Hematopoietic multipotent progenitor cell treated with erythropoietin and hydrocortisone succinate and interleukin-3 and kit ligand, for 6 days (in vitro differentiated cells): ENCODE results near the gene UTP11.
A peak's percentile ranks its signal among the peaks of the same experiment; 100 is the strongest.
"Not testable (repeated sequence)": the region's sequence is repeated elsewhere in the genome, so short reads cannot be mapped to it uniquely, and the experiment has no call there.

Source experiments
- DNase-seq: peaks from one replicate; pipeline ENCODE4 v3.0.0-alpha.2; 2015

Gene UTP11

DNA sequence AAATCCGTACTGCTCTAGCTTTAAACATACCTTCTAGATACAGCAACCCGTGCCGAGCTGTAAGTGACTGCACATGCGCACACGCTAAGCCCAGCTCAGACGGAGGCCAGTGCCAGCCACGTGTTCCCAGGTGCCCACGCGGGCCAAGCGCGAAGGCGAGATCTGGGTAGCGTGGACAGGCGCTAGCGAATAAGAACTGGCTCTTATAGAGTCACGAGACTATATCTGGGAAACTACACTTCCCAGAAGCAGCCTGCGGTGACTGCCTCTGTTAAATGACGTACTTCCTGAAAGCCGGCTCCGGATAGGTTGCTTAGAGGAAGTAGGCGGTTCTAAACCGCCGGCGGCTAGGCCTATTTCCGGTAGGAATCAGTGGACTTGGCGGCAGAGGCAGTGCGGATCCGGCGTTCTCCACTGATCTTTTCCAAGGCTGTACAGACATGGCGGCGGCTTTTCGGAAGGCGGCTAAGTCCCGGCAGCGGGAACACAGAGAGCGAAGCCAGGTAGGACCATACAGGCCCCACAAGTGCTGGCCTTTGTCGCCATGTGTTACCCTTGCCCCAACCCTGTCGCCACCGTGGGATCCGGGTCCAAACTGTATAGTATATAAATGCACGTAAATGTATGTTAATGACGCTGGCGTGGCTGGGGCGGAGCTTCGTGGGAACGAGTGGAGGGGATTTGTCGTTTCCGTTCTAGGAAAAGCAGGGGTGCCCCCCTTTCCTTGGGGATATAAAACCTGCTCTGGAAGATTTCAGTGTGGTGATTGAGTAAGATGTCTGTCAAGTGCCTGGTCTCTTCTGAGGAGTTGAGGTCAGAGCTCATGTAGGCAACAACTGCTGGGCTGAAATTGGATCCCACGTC lies at the start of gene UTP11:
Gene UTP11, plus strand, starts transcription at position 372 of the 864 bp plus-strand sequence. Its CDS starts 69 bp downstream, at position 441.
- DNase-seq = peak; percentile 100

- DNase-seq = not testable (repeated sequence)
These were observed 48.4 kb upstream of the UTP11 start for GRCh38 chr1:37964106-37964505.

GRCh38 chr1:37965301-37965700 lies 47.2 kb upstream of the UTP11 start:
- DNase-seq = no peak

- DNase-seq = not testable (repeated sequence)
These were observed 38.9 kb upstream of the UTP11 start for GRCh38 chr1:37973684-37974083.

GRCh38 chr1:37974567-37974966 lies 38.0 kb upstream of the UTP11 start:
- no peak for DNase-seq

DNA sequence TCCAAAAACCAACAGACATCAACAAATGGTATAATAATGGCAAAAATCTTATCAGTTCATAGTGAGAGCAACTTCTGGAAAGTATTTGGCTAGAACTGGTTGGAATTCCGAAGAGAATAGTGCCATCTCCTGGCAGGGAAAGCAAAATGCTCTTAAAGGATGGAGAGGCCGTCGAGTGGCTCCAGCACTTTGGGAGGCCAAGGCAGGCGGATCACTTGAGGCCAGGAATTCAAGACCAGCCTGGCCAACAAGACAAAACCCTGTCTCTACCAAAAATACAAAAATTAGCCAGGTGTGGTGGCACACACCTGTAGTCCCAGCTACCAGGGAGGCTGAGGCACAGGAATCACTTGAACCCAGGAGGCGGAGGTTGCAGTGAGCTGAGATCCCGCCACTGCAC lies 37.5 kb upstream of the UTP11 start:
- peak; percentile 66 for DNase-seq

DNA sequence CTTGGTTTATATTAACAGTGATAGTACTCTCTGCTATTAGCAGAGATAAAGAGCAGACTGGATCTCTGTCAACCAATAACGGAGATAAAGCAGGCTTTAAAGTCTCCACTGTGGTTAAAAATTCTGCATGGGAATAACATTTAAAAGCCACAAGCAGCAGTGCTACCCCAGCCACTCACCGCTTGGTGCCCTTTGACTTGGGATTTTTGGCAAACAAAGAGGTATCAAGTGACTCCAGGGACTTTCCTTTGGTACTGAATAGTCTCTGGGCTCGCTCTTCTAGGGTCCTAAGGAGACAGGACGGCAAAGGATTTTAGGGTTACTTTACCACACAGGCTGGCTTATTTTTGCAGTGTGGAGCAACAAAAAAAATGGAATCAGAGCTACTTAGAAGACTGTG lies 34.0 kb upstream of the UTP11 start:
- DNase-seq = no peak

DNA sequence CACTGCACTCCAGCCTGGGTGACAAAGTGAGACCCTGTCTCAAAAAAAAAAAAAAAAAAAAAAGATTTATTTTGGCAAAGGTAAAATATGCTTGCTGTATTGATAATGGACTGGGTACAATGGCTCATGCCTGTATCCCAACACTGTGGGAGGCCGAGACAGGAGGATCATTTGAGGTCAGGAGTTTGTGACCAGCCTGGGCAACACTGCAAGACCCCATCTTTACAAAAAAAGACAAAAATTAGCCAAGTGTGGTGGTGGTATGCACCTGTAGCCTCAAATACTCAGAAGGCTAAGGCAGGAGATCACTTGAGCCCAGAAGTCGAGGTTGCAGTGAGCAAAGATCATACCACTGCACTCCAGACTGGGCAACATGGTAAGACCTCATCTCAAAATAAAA lies 29.0 kb upstream of the UTP11 start:
- DNase-seq = no peak

GRCh38 chr1:37987679-37988078 lies 24.9 kb upstream of the UTP11 start:
- DNase-seq = no peak

- peak; percentile 55 for DNase-seq
These were observed 23.1 kb upstream of the UTP11 start for GRCh38 chr1:37989361-37989930.

DNA sequence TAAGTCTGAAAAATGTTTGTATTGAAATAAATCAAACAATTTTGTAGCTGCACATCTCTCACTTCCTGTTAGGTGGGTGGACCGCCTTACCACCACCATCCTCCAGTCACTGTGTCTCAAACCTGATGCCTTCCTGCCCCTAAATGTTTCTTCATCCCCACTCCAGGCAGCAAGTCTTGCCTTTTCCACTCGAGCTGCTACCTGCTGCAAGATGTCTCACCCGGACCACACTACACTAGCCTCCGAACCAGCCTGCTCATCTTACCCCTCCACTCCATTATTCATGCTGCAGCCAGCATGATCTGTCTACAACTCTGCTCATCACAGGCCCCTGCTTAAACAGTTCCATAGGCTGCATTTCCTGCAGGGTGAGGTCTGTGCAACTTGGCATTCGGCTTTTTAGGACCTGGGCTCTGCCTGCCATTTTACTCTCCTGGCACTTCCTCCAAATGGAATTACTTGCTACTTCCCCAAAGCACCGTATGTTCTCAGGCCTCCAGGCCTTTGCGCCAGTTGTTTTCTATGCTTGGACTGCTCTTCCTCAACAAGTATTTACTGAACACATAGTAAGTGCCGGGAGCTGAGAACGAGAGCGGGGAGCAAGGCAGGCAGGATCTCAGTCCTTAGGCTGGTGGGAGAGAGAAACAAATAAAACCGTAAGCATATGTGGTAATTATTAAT lies 17.5 kb upstream of the UTP11 start:
- peak; percentile 14 for DNase-seq

DNA sequence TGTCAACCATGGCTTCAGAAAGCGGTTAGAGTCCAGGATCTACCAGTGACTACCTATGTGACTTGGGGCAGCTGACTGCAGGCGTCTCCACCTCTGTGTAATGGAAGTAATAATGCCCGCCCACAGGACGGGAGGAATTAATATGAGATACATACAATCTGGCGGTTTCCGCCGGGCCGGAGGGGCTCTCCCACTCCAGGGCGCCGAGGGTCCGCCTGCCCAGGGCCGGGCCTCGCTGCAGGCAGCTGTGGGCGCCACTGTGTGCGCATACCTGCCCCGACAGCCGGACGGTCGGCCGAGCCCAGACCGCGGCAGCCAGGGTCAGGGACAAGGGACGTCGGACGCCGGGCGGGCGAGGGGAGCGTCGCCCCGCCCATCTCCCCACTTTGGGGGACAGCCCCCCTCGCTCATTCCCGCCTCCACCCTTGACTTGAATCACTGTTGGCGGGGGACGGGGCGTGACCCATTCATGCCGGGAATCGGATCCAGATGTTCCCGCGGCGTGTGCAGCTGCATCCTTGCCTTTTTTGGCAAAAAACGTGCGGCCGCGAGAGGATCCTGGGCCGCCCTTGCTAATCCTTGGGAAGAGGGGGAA lies 16.7 kb upstream of the UTP11 start:
- peak; percentile 58 for DNase-seq

DNA sequence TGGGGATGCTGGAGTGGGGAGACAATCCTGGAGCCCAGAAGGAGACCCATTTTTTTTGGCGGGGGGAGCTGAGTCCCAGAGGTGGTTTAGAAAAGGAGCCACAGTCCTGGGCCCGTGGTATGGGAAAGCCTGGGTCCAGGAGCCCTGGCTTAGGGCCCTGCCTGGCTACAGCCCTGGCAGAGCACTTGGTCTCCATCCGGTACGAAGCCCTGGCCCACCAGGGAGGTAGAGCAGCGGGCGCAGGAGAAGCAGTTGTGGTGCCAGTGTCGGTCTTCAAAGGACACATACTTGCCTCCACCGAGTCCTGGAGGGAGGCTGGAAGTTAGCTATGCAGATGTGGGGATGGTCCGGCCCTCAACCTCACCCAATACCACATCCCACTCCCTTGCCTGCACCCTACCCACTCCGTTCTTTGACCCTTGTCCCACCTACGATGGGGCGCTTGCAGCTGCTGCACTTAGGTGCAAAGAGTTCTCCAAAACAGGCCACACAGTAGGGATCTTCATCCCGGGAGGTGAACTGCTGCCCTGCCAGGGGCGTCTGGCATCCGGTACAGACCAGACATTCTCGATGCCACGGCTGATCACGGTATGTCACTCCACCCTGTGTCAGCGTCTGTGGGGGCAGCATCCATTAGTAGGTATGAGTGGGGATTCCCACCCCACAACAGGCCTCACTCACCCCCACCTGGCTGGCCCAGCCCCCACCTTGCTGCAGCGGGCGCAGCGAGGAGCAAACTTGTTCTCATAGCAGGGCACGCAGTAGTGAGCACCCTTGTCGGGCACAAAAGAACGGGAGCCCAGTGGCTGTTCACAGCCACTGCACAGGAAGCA lies 15.1 kb upstream of the UTP11 start:
- DNase-seq = no peak

DNA sequence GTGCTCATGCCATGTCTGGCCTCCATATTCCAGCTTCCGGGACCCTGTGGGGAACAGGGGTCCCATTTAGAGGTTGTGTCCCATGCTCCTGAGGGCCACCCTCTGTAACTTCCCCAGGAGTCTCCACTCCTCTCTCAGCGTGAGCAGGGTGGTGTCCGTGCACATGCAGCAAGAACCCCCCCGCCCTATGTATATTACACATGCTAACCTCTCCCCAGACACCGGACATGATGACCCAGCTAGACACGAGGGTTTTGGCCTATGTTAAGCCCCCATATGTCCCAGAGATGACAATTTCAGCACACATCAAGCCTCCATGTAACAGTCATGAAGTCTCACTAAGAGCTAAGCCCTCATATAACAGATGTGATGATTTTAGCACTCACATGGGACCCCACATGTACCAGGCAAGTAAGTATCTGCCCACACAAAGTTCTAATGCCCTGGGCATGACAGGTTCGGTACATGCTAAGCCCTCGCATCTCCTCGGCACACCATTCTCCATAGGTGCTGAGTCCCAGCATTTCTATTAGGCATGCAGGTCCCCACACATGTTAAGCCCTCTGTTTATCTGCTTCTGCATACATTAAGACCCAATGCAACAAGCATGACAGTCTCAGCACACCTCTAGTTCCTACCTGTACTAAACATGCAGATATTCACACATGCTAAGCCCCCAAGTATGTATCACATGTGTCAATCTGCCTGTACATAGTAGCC lies 14.3 kb upstream of the UTP11 start:
- DNase-seq = no peak

- DNase-seq = no peak
These were observed 13.6 kb upstream of the UTP11 start for GRCh38 chr1:37998913-37999429.

GRCh38 chr1:37999430-38000232 lies 12.9 kb upstream of the UTP11 start:
- DNase-seq = peak; percentile 85

DNA sequence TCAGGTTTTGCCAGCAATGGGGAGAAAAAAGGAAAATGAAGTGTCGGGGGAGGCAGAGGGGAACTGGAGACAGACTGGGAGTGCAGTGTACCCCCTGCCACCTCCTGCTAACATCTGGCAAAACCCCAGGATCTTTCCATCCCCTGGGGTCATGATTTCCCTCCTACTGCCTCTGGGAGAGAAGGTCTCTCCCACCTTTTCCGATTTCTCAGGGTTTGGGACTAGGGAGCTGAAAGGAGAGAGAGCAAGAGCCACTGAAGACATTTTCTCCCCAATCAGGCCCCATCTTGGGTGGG lies 12.4 kb upstream of the UTP11 start:
- no peak for DNase-seq

DNA sequence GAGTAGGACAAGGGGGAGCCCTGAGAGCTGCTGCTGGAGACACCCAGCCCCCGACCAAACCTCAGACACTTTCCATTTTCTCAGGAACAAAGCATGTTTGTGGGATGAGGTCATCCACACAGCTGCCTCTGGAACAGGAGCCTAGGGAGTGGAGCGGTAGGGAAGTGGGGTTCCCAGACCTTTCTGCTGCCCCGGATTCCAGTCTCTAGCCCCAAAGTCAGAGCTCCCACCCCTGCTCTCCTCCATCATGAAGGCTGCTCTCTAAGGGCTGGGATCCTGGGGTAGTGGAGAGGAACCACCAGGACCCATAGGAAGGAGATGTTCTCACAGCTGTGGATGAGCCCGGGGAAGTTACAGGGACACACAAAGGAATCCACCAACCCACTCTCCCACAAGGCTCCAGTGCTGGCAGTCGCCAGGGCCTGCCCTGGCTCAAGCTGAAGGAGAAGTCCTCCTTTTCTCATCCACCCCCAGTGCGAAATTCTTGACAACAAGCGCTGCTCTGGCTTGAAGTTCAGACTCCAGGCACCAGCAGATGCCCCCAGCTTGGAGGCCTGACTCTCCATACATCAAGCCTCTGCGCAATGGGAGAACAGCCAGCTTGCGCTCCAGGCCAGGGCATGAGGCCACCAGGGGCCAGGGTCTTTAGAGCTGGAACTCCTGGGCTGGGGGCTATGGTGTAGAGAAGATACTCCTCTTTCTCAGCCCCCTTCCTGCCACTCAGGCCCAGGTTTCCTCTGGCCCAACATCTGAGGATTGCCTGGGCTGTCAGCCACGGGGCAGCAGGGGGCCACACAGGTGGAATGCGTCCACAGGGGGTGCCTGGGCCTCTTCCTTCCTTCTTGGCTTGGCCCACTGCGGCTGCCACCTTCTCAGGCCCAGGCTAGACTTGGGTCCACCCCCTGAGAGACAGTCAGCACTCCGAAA lies 11.7 kb upstream of the UTP11 start:
- DNase-seq = peak; percentile 57
